NCI-H1105 (cell line): ENCODE data around the gene CCDC73.
"Not testable (repeated sequence)": the region's sequence is repeated elsewhere in the genome, so short reads cannot be mapped to it uniquely, and the experiment has no call there.

Experiments
- DNase-seq: peaks from one replicate; lab custom pipeline; 2025; lab: John Stamatoyannopoulos, UW

CCDC73 gene

GRCh38 chr11:32705309-32706033 lies 89.0 kb downstream of the CCDC73 start:
- DNase-seq, result no peak

- no peak for DNase-seq
Measured at GRCh38 chr11:32704775-32705174, 89.7 kb downstream of the CCDC73 start.

GRCh38 chr11:32704261-32704660 lies 90.2 kb downstream of the CCDC73 start:
- DNase-seq, result no peak

GRCh38 chr11:32701616-32702015 lies 92.8 kb downstream of the CCDC73 start:
- DNase-seq, result no peak

GRCh38 chr11:32698579-32698978 lies 95.9 kb downstream of the CCDC73 start:
- no peak for DNase-seq

GRCh38 chr11:32671051-32671450 lies 123.4 kb downstream of the CCDC73 start:
- DNase-seq, result no peak

GRCh38 chr11:32659672-32660071 lies 134.8 kb downstream of the CCDC73 start:
- no peak for DNase-seq

- DNase-seq, result no peak
Measured at GRCh38 chr11:32658639-32659406, 135.6 kb downstream of the CCDC73 start.

GRCh38 chr11:32643526-32643925 lies 150.9 kb downstream of the CCDC73 start:
- no peak for DNase-seq

GRCh38 chr11:32641361-32641760 lies 153.1 kb downstream of the CCDC73 start:
- DNase-seq, result no peak

- no peak for DNase-seq
Measured at GRCh38 chr11:32635819-32636218, 158.6 kb downstream of the CCDC73 start.

- no peak for DNase-seq
Measured at GRCh38 chr11:32630844-32631243, 163.6 kb downstream of the CCDC73 start.

GRCh38 chr11:32616903-32617302 lies 177.6 kb downstream of the CCDC73 start:
- no peak for DNase-seq

GRCh38 chr11:32615422-32615821 lies 179.0 kb downstream of the CCDC73 start:
- DNase-seq, result no peak

- DNase-seq, result no peak
Measured at GRCh38 chr11:32613500-32614151, 180.8 kb downstream of the CCDC73 start.

GRCh38 chr11:32610797-32611352 lies 183.6 kb downstream of the CCDC73 start:
- no peak for DNase-seq

- not testable (repeated sequence) for DNase-seq
Measured at GRCh38 chr11:32608826-32609225, 185.6 kb downstream of the CCDC73 start.

- no peak for DNase-seq
Measured at GRCh38 chr11:32606220-32606619, 188.2 kb downstream of the CCDC73 start.

GRCh38 chr11:32602657-32603415 lies 191.6 kb downstream of the CCDC73 start:
- DNase-seq, result no peak

GRCh38 chr11:32597921-32598320 lies 196.5 kb downstream of the CCDC73 start:
- no peak for DNase-seq

- not testable (repeated sequence) for DNase-seq
Measured at GRCh38 chr11:32596114-32596513, 198.3 kb downstream of the CCDC73 start.

- DNase-seq, result no peak
Measured at GRCh38 chr11:32594272-32594671, 200.2 kb downstream of the CCDC73 start.
